ENCODE measurements around the gene NRXN2.

DNA sequence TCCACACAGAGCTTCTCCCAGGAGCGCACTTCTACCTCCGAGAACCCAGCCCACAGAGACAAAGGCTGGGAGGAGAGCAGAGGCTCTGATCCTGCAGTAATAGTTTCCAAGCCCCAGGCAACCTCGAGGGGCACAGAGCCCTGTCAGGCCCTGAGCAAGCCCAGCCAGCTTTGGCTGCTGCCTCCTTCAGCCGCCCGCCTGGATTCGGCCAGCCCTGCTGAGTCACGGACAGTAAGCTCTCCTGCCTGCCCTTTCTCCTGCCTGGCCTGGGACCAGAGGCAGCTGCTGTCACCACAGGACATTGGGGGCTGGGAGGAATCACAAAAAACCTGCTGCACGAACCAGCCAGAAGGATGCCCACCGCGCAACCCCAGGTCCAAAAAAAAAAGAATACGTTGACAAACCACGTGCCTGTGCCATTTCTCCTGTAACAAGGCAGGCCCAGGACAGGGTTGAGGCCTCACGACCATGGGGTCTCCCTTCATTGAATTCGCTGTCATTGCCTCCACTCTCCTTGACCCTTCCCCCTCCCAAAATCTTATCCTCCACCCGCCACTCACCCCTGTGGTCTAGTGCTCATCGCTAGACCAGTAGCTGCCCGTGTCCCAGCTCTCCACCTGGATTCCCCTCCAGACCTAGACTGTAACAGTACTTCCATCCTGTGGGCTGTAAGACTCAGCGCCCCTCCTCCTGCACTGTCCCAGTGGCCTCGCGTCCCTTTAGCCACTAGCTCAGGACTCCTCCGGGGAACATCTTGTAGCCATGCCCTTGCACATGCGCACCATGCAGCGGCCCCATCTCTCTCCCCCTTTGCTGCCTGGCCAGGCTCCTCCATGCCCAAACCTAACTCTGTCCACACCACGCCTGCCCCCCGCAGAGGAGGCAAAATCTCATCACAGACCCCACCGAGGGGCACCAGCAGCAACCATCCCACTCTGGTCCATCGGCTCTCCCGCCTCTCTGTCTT, 139.4 kb downstream of the NRXN2 start:
- TF ChIP-seq, protein P1, sequence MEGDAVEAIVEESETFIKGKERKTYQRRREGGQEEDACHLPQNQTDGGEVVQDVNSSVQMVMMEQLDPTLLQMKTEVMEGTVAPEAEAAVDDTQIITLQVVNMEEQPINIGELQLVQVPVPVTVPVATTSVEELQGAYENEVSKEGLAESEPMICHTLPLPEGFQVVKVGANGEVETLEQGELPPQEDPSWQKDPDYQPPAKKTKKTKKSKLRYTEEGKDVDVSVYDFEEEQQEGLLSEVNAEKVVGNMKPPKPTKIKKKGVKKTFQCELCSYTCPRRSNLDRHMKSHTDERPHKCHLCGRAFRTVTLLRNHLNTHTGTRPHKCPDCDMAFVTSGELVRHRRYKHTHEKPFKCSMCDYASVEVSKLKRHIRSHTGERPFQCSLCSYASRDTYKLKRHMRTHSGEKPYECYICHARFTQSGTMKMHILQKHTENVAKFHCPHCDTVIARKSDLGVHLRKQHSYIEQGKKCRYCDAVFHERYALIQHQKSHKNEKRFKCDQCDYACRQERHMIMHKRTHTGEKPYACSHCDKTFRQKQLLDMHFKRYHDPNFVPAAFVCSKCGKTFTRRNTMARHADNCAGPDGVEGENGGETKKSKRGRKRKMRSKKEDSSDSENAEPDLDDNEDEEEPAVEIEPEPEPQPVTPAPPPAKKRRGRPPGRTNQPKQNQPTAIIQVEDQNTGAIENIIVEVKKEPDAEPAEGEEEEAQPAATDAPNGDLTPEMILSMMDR (conservative IDR thresholded peaks at IDR 0.05; ENCODE audit: low read length): no peak
- TF ChIP-seq EZH2phosphoT487 (IDR thresholded peaks at IDR 0.05; ENCODE audit: borderline replicate concordance): no peak

Data from Loucy (cell line).